GM18909 (cell line): ENCODE results near the gene OTULIN.

Source experiments
- ATAC-seq: cut with Tn5 transposase; IDR thresholded peaks from one replicate; pipeline ENCODE4 v1.9.1; 2021; ENCODE audit warnings: mild to moderate bottlenecking; ENCODE audit not compliant: unreplicated experiment, poor library complexity

OTULIN gene

DNA sequence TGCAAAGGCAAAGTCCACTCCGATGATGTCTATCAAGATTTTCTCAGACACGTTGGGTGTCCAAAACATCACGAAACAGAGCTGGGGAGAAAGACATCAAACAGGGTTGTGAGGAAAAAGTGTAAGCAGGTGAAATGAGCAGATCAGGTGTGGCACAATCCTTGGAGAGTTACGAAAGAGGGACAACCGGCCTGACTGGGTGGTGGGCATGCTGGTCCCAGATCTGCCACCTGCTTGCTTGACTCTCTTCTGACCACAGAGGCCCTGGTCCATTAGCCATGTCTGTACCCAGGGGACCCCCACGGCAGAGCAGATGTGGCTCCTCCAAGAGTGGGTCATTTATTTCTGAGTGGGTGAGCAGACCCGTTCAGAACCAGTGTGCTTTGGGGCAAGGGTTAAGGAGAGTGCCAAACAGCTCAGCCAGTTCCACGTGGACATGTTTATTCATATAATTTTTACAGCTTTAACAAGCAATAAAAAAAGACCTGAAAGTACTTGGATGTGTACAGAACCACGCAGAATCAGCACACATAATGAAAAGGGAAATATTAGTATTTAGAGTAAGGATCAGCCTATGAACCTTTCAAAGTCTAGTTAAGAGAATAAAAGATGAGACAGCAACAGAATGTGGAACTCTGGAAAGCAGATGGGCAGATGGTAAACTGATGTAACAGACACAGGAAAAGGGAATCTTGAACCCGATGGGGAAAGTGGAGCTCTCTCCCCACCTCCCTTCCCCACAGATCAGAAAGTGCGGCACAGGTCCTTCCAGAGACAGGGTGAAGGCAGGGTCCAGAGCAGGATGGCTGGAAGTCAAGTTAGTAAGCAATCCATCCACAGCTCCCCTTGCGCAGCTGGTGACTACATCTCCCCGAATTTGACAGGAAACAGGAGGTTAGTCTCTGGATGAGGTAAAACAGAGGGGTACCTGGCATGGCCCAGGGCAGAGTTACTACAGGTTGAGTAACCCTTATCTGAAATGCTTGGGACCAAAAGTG lies 52.5 kb downstream of the OTULIN start:
- ATAC-seq, result no peak

DNA sequence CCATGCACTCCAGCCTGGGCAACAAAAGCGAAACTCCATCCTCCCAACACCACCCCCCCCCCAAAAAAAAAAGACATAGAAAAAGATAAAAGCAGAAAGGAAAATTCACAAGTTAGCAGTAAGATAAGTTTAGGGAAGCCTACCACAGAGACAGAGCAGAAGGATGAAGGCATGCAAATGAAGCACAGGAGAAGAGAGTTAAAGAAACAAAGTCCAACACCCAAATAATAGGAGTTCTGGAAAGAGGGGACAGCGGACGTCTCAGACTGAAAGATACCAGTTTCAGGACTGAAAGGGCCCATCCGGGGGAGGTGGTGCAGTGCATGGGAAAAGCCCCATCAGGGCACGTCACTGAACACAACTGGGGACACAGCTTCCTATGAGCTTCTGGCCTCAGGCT lies 54.3 kb downstream of the OTULIN start:
- no peak for ATAC-seq

DNA sequence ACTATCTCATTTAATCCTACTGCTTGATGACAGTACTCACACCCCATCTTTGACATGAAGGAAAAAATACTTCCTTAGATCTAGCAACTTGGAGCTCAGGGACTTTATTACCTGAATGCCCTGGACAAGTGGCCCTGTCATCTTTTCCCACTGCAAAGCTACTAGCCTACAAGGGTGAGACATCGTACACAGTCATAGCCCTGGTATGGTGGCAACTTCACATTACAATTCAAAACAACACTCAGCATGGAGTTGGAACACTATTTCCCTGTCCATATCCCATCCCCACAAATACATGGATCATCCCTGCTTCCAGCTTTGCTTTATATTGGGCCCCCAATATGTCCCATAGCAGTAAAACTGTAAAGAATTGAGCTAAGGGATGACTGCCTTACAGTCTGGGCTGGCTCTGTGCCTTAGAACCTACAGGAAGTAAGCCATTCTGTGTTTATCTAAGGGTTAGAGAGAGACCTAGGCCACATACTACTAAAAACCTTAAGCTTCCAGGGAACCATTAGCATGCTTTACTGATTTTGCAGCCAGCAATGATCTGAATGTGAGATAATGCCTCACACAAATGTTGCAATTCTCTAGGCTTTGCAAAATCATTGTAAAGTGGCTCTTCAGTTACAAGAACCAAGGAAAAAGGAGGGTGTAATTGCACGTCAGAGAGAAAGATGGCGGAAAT lies 55.9 kb downstream of the OTULIN start:
- no peak for ATAC-seq

DNA sequence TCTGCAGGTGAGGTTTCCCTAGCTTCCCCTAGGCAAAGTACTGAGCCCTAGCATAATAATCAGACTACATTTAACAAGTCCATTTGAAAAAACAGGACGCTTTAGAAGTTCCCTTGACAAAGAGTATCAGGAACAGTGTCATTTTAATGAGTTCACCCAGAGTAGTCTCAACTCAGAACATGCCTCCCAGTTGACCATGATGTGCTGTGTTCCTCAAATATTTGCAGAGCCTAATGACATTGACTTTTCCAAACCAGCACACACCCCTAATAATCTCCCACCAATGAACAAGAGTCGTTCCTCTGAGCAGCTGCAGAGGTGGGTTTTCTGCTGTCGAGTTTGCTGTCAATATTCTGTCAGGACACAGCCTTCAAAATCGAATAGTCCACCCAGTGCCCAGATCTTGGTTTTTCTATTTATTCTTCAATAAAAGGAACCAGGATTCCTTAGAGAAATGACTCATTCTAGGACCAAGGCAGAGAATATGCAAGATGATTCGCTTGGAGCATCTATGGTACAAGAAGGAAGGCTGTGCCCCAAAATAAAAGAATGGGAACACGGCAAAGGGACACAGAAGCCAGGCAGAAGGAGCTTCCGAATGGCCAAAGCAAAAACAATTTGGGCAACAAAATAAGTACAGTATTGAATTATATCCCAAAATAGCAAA lies 57.6 kb downstream of the OTULIN start:
- ATAC-seq, result no peak

DNA sequence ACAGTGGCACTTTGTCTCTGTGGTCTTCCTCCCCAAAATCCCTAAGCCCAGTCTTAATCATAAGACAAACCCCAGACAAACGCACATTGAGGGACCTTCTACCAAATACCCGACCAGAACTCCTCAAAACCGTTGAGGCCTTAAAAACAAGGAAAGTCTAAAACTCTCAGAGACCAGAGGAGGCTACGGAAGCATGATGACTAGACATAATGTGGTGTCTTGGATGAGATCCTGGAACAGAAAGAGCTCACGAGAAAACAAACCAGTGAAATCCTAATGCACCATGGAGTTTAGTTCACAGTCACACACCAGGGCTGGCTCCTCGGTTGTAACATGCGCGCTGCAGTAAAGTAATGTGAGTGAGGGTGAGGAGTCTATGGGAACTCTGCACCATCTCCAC lies 58.4 kb downstream of the OTULIN start:
- ATAC-seq, result no peak

DNA sequence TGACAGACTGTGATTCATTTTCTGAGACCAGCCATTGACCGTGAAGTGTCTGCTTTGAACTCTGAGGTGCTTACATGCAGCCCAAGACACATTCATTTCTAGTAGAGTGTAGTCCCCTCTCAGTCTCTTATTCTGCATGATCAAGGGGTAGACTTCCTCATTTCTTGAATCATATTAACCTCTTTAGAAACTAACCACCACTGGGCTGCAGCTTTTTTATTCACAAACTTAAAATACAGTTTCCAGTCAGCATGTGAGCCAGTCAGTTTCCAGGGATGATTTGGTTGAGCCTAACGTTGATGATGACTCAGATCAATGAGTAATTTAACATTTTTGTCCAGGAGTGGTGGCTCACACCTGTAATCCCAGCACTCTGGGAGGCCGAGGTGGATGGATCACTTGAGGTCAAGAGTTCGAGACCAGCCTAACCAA lies 59.2 kb downstream of the OTULIN start:
- ATAC-seq, result no peak

DNA sequence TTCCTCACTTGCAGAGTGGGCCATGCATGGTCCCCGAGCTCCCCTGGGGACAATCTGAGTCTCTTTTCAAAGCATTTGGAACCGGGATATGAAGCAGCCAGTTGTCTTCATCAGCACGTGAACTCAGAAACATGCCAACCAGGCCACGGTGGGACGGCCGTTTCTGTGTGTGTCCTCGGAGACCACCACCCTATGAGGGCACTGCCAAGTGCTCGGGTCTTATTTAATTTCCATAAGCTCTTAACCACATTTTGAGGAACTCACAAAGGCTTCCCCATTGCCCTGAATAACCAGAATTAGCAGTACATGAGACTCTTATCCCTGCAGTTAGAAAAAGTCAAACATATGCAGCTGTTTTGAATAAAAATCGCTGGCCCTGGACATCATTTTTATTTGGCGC lies 60.1 kb downstream of the OTULIN start:
- ATAC-seq, result no peak

DNA sequence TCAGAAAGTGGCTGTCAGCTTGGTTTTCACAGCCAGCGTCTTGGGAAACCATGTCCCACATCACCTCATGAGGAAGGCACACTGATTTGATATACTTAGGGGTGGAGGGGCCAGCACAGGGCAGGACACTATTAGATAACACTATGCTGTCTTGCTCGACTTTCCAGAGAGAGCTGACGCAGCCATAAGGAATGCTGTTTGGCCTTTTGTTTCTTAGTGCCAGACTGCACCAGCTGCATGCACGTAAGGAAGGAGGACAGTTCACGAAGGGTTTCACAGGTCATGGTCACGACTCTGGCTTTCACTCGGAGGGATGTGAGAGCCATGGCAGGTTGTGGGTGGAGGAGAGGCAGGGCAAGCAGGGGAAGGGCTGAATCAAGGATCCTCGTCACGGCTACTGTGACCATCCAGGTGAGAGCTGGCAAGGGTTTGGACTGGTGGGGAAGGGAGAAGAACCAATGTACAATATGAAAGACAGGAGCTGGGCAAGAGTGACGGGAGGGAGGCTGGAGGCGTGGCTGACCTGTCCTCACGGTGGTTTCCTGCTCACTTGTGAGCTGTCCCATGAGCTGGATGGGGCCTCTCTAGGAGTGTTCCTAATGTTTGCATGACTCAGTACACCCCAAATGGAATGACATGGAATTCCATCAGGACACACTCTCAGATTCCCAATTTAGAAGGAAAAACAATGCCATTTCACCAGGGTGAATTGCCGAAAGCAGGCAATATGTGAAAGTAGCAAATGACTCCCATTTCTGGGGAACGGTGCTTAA lies 61.7 kb downstream of the OTULIN start:
- no peak for ATAC-seq

DNA sequence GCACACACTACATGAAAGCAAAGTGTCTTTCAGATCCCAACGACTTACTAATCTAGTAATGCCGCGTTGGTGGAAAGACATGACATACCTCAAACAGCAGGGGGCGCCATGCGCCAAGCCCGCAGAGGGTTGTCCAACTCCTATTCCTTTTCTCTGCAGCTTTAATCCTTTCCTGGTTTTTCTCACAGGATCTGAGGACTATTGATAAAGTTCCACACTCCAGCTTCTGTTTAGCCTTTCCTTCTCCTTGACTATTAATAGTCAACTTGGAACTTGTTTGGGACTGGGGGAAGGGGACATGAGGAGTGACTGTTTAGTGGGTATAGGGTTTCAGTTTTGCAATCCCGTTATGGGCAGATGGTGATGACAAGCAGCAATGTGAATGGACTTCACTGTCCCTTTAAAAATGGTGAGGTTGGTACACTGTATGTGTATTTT lies 62.9 kb downstream of the OTULIN start:
- ATAC-seq, result peak; percentile 73

DNA sequence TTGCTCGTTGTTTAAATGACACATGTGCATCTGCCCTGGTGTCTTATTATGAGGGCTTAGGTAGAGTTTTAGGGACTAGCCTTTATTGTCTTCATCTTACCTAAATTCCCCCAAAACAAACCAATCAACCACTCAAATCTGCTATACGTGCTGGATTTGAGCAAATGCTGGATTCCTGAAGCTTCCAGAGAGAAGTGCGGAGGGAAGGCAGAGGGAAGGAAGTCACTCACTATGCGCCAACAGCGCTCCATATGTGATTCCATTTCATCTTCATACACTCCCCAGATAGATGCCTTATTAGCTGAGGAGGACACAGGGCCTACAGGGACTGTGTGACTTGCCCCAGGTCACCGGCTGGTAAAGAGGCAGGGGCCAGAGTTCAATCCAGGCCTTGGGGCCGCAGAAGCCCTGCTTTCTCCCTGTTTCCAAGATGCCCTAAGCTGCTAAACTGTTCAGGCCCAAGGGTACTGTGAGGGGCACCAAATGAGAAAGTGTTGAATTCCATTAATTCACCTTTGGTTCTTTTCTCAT lies 63.5 kb downstream of the OTULIN start:
- no peak for ATAC-seq

DNA sequence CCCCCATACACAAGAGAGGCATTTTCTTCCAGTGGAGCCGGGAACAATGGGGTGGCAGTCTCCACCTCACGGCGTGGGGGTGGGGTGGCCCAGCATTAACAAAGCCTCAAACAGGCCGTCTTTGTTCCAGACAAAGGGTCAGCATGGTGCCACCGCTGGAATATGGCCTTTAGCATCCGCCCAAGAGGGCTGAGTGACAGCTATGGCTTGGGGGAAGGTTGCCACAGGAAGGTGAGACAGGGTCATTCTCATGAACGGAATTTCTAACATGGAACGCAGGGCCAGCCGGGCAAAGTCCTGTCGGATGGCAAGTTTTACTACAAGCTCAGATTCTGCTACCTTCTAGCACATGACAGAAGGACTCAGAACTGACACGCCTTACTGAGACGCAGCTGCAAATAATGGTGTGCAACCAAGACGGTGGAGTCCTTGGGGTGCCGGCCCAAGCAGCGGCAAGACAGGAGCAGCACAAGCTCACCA lies 64.0 kb downstream of the OTULIN start:
- no peak for ATAC-seq

DNA sequence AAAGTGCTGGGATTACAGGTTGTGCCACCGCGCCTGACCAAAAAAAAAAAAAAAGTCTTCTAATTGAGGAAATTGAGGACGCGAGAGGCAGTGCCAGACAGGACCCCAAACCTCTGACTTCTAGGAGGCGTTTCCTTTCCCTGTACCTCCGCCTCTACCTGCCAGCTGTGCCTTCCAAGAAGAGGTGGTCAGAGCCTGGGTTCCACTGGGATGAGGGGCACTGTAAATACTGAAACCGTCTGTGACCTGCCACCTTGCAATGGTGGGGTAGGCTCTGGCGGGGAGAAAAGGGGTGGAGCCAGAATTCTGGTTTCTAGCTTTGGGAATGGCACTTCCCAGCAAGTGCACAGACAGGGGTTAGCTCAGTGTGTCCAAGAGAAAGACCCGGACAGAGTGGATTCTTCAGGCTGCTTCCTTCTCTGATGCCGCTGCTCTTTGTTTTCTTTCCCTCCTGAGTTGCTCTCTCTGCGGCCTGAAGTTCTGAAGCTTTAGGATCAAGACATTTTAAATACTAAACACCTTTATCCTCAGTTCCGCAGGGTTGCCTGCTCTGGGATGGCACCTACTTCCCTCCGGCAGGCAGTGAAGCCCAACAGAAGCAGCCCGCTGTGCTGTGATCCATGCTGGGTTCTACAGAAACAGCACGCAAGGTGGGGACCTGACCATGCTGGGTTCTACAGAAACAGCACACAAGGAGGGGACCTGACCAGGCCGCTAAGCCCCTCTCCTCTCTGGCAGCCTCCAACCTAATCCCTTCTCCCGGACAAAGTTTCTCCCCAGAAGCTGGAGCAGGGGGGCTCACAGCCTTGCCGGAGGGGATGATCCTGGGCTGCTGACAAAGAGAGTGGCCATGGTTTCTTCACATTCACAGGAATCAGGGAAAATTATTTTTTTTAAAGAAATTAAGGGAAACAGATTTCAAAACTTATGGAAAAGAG lies 65.2 kb downstream of the OTULIN start:
- ATAC-seq, result no peak

DNA sequence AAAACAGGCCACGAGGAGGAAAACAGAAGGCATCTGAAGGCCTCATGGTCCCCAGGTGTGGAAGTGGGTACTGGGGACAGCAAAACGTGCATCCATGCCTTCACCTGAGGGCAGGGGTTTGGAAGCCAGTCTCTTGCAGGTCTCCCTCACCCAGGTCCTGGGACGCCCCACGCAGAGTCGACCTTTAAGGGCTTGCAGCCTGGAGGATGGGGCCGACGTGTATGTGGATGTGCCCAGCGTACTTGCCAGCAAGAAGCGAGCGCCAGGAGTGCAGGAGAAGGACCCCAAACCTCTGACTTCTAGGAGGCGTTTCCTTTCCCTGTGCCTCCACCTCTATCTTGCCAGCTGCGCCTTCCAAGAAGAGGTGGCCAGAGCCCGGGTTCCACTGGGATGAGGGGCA lies 65.9 kb downstream of the OTULIN start:
- ATAC-seq, result no peak

DNA sequence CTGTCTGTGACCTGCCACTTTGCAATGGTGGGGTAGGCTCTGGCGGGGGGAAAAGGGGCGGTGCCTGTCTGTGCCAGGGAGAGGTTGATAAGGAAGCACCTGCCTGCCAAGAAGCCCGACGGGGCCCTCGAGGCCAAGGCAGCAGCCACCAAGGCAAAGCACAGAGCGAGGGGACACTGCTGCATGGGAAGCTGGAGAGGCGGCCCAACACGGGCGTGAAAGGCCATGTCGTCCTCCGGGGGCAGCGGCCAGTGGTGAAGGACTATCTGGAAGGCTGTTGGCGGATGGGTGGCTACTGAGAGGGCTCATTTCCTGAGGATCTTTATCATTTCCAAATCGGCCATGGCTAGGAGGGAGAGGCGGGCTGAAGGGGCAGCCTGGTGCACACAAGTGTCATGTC lies 66.4 kb downstream of the OTULIN start:
- ATAC-seq, result no peak

DNA sequence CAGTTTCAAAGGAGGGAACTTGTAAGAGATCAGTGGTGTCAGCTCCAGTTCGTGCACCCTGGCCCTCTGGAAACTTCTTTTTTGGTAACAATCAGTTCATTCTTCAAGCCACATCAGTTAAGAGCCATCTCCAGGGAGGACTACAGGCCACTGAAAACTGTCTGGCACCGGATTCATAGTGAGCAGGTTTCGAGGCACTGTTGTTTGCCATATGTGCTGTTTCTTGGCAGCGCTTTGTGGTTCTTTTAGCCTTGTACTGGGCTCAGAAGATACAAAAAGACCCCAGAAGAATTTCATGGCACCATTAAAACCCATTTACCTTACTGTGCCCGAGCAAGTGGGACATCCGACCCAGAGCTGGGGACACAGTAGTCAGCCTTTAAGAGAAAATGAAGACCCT lies 68.5 kb downstream of the OTULIN start:
- no peak for ATAC-seq

DNA sequence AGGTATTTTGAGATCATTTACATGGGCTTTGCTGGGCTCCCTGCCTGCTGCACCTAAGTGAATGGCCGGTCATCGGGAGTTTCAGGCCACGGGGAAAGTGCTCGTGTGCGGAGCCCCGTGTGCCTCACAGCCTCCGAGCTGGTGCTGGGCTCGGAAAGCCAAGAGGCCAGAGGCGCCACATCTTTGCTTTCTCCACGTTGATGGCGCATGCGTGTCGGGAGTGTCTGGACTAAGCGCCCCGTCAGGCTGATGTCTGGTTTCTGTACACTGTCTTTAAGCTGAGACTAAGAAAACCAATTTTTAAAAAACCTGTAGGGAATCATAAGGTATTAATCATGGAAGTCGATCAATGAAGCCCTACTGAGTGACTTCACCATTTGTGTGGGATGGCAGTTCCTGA lies 69.1 kb downstream of the OTULIN start:
- no peak for ATAC-seq

DNA sequence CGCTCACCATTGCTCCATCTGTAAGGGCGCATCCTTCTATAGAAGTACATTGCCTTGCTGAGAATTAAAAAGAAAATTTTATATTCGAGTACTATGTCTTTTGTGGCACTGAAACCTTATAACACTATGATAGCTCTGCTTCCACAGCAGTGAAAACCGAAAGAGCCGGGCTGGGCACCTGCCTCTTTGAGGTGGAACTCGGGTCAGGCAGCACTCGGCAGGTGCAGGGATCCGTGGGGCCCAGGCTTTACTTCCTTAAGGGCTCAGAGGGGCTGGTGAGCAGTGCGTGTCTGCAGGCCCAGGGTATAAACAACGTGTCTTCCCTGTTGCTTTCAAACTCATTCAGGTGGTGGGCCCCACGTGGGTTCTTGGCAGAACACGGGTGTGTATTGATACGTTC lies 69.9 kb downstream of the OTULIN start:
- no peak for ATAC-seq

DNA sequence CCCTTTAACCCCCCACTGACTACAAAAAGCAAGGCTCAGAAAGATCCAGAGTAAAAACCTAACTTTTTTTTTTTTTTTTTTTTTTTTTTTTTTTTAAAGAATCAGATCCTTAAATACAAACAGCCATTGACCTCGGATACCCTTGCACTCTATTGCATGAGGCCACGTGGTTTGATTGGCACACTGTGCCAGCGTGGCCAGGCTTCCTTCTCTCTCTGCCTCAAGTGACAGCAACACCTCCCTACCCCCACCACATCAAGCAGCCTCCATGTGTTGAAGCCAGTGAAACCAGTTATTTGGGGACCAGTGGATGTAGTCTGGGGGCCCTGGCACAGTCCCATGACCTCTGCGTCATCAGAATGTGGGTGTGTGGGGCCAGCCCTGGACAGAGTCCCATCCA lies 71.4 kb downstream of the OTULIN start:
- ATAC-seq, result no peak

DNA sequence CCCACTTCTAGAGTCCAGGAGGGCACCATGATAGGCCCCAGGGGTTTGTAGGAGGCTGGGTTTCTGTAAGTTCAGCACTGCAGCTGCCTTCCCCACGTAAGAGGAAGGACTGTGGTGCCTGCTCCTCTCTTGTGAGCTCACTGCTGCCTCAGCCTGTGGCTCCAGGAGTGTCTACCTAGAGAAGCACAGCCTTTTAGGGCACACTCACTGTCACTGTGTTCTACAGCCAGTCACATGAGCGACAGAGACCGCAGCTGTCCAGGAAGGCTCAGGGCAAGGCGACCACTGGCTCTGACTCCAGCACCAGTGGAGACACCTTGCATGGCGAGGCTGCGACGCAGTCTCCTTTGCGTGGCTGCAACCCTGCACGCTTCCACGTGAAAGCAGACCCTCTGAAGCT lies 72.8 kb downstream of the OTULIN start:
- ATAC-seq, result no peak
